ENCODE results near the gene NR4A1.
"Not testable (repeated sequence)": the region's sequence is repeated elsewhere in the genome, so short reads cannot be mapped to it uniquely, and the experiment has no call there.

NR4A1 gene

GRCh38 chr12:52104431-52105089, 53.3 kb downstream of the NR4A1 start:
- H3K27ac ChIP-seq (ENCODE audit: low read depth in 2 of 2, low read length in 2 of 2); H3K4me3 ChIP-seq (ENCODE audit: low read length in 2 of 2); H3K9me3 ChIP-seq (ENCODE audit: control insufficient read depth in 2 of 2, low read length in 2 of 2); H3K36me3 ChIP-seq (ENCODE audit: control insufficient read depth in 2 of 2, insufficient read depth in 2 of 2, low read length in 2 of 2); H3K27me3 ChIP-seq (ENCODE audit: control insufficient read depth in 2 of 2, insufficient read depth in 2 of 2, low read length in 2 of 2); H3K9ac ChIP-seq (ENCODE audit: low read depth in 1 of 2, low read length in 2 of 2); H3K4me1 ChIP-seq (ENCODE audit: control insufficient read depth in 2 of 2, insufficient read depth in 2 of 2, low read length in 2 of 2): not testable (repeated sequence)
